Activated naive CD8-positive, alpha-beta T cell treated with anti-CD3 and anti-CD28 coated beads, Interleukin-2, amount 10 ng/mL, durations not matched to agents 7 days and 5 days (primary cell): ENCODE results near the gene STARD5. TPM values are rescaled to one million over a fixed set of nuclear protein-coding genes. Genes with fewer than 3 reads are reported as not detected.

Experiments
- ATAC-seq: fragments of 150-1000 bp; cut with Tn5 transposase; one replicate; pipeline ENCODE4 v1.10.0; 2021; ENCODE audit warnings: low read depth, moderate library complexity
- POLR2A ChIA-PET: fragments of 350-600 bp; sonication (Branson Sonifier 250); formaldehyde crosslinking; loops from one replicate; lab custom pipeline; 2021; ENCODE audit warnings: antibody characterized with exemption; lab: Charles Lee
- DNase-seq: peaks from one replicate; pipeline ENCODE4 v3.0.0; 2021
- H3K27ac Mint-ChIP-seq: one replicate; pipeline ENCODE4 v1.8.0; 2022; ENCODE audit warnings: mild to moderate bottlenecking, mixed read lengths
- H3K27me3 Mint-ChIP-seq: one replicate; pipeline ENCODE4 v1.8.0; 2022; ENCODE audit warnings: mild to moderate bottlenecking, moderate library complexity, mixed read lengths
- H3K36me3 Mint-ChIP-seq: one replicate; pipeline ENCODE4 v1.8.0; 2021; ENCODE audit warnings: mild to moderate bottlenecking, mixed read lengths
- H3K4me1 Mint-ChIP-seq: one replicate; pipeline ENCODE4 v1.8.0; 2021; ENCODE audit warnings: mixed read lengths
- H3K4me3 Mint-ChIP-seq: one replicate; pipeline ENCODE4 v1.8.0; 2022; ENCODE audit warnings: mild to moderate bottlenecking, moderate library complexity, mixed read lengths
- H3K9me3 Mint-ChIP-seq: one replicate; pipeline ENCODE4 v1.8.0; 2021; ENCODE audit warnings: mixed read lengths
- total RNA-seq, 2 experiments: library from RNA; stranded (reverse); gene quantifications; one replicate each; pipeline ENCODE4 v1.2.3, GENCODE V29; 2021

Gene STARD5
- 1 to 10 TPM; 5.4 to 7.2 TPM for total RNA-seq

GRCh38 chr15:81323944-81324881 lies at the start of gene STARD5:
Gene STARD5, minus strand, starts transcription at chr15:81324141. Its CDS starts 42 bp downstream, at chr15:81324099.
- POLR2A ChIA-PET: interaction anchor here (0.7 to 3.7 kb wide), 9 partner anchors 15 to 47 kb away, joined by 3 to 26 read pairs (median 6); no protein-coding TSS in a partner anchor
- H3K4me3 Mint-ChIP-seq: peak within 1 kb of the TSS; percentile 96
- no peaks in the 10 kb centered on the region for H3K27me3 Mint-ChIP-seq
- peaks cover 13% of the 10 kb centered on the region for H3K36me3 Mint-ChIP-seq
- H3K4me1 Mint-ChIP-seq: peaks cover 25% of the 10 kb centered on the region
- peak within 1 kb of the TSS; percentile 91 for H3K27ac Mint-ChIP-seq
- DNase-seq (peak; percentile 96), ATAC-seq (peak; percentile 100)
- no peaks in the 10 kb centered on the region for H3K9me3 Mint-ChIP-seq

- ATAC-seq (no peak), DNase-seq (no peak)
- Mint-ChIP-seq H3K27me3 (no peaks in the 10 kb centered on the region), H3K36me3 (no peaks in the 10 kb centered on the region), H3K27ac (no peak overlapping the region), H3K4me1 (no peaks in the 10 kb centered on the region), H3K9me3 (no peaks in the 10 kb centered on the region), H3K4me3 (no peak overlapping the region)
- POLR2A ChIA-PET: no interaction called here
These were observed 49.2 kb upstream of the STARD5 start for GRCh38 chr15:81373176-81373575.

GRCh38 chr15:81372575-81372974 lies 48.6 kb upstream of the STARD5 start:
- Mint-ChIP-seq H3K27me3 (no peaks in the 10 kb centered on the region), H3K36me3 (no peaks in the 10 kb centered on the region), H3K4me3 (no peak overlapping the region), H3K4me1 (no peaks in the 10 kb centered on the region), H3K27ac (no peak overlapping the region), H3K9me3 (no peaks in the 10 kb centered on the region)
- POLR2A ChIA-PET: no interaction called here
- DNase-seq: no peak
- ATAC-seq: no peak

- DNase-seq: no peak
- Mint-ChIP-seq H3K27ac (no peak overlapping the region), H3K9me3 (no peaks in the 10 kb centered on the region), H3K4me1 (no peaks in the 10 kb centered on the region), H3K36me3 (no peaks in the 10 kb centered on the region), H3K4me3 (no peak overlapping the region), H3K27me3 (no peaks in the 10 kb centered on the region)
- POLR2A ChIA-PET: no interaction called here
- no peak for ATAC-seq
These were observed 40.0 kb upstream of the STARD5 start for GRCh38 chr15:81363718-81364500.

GRCh38 chr15:81363276-81363675 lies 39.3 kb upstream of the STARD5 start:
- no peak overlapping the region for H3K4me3 Mint-ChIP-seq
- no peaks in the 10 kb centered on the region for H3K27me3 Mint-ChIP-seq
- POLR2A ChIA-PET: no interaction called here
- DNase-seq (no peak), ATAC-seq (no peak)
- H3K4me1 Mint-ChIP-seq: no peaks in the 10 kb centered on the region
- H3K36me3 Mint-ChIP-seq: no peaks in the 10 kb centered on the region
- H3K9me3 Mint-ChIP-seq: no peaks in the 10 kb centered on the region
- no peak overlapping the region for H3K27ac Mint-ChIP-seq

GRCh38 chr15:81362790-81363189 lies 38.8 kb upstream of the STARD5 start:
- no peak for ATAC-seq
- Mint-ChIP-seq H3K4me1 (no peaks in the 10 kb centered on the region), H3K4me3 (no peak overlapping the region), H3K27ac (no peak overlapping the region), H3K36me3 (no peaks in the 10 kb centered on the region), H3K9me3 (no peaks in the 10 kb centered on the region), H3K27me3 (no peaks in the 10 kb centered on the region)
- POLR2A ChIA-PET: no interaction called here
- no peak for DNase-seq

GRCh38 chr15:81361891-81362290 lies 38.0 kb upstream of the STARD5 start:
- POLR2A ChIA-PET: no interaction called here
- ATAC-seq: no peak
- Mint-ChIP-seq H3K36me3 (no peaks in the 10 kb centered on the region), H3K9me3 (no peaks in the 10 kb centered on the region), H3K4me1 (no peaks in the 10 kb centered on the region), H3K4me3 (no peak overlapping the region), H3K27ac (no peak overlapping the region), H3K27me3 (no peaks in the 10 kb centered on the region)
- DNase-seq: no peak

- no peaks in the 10 kb centered on the region for H3K36me3 Mint-ChIP-seq
- no peaks in the 10 kb centered on the region for H3K4me1 Mint-ChIP-seq
- H3K4me3 Mint-ChIP-seq: no peak overlapping the region
- no peaks in the 10 kb centered on the region for H3K9me3 Mint-ChIP-seq
- H3K27ac Mint-ChIP-seq: no peak overlapping the region
- ATAC-seq (no peak), DNase-seq (no peak)
- H3K27me3 Mint-ChIP-seq: no peaks in the 10 kb centered on the region
- POLR2A ChIA-PET: no interaction called here
These were observed 36.5 kb upstream of the STARD5 start for GRCh38 chr15:81360491-81360890.

- H3K4me3 Mint-ChIP-seq: no peak overlapping the region
- DNase-seq (no peak), ATAC-seq (no peak)
- no peak overlapping the region for H3K27ac Mint-ChIP-seq
- POLR2A ChIA-PET: no interaction called here
- no peaks in the 10 kb centered on the region for H3K9me3 Mint-ChIP-seq
- H3K36me3 Mint-ChIP-seq: no peaks in the 10 kb centered on the region
- no peaks in the 10 kb centered on the region for H3K4me1 Mint-ChIP-seq
- H3K27me3 Mint-ChIP-seq: no peaks in the 10 kb centered on the region
These were observed 34.3 kb upstream of the STARD5 start for GRCh38 chr15:81358248-81358647.

GRCh38 chr15:81357180-81357686 lies 33.3 kb upstream of the STARD5 start:
- no peak for ATAC-seq
- no peaks in the 10 kb centered on the region for H3K4me1 Mint-ChIP-seq
- no peaks in the 10 kb centered on the region for H3K9me3 Mint-ChIP-seq
- no peak overlapping the region for H3K27ac Mint-ChIP-seq
- no peaks in the 10 kb centered on the region for H3K27me3 Mint-ChIP-seq
- H3K36me3 Mint-ChIP-seq: no peaks in the 10 kb centered on the region
- no peak overlapping the region for H3K4me3 Mint-ChIP-seq
- no peak for DNase-seq
- POLR2A ChIA-PET: no interaction called here

GRCh38 chr15:81356252-81356651 lies 32.3 kb upstream of the STARD5 start:
- POLR2A ChIA-PET: no interaction called here
- Mint-ChIP-seq H3K27me3 (no peaks in the 10 kb centered on the region), H3K9me3 (no peaks in the 10 kb centered on the region), H3K36me3 (no peaks in the 10 kb centered on the region), H3K27ac (no peak overlapping the region), H3K4me1 (no peaks in the 10 kb centered on the region), H3K4me3 (no peak overlapping the region)
- DNase-seq (no peak), ATAC-seq (no peak)

- no peak overlapping the region for H3K4me3 Mint-ChIP-seq
- H3K27ac Mint-ChIP-seq: no peak overlapping the region
- DNase-seq (no peak), ATAC-seq (no peak)
- H3K4me1 Mint-ChIP-seq: peaks cover 1% of the 10 kb centered on the region
- no peaks in the 10 kb centered on the region for H3K9me3 Mint-ChIP-seq
- POLR2A ChIA-PET: no interaction called here
- no peaks in the 10 kb centered on the region for H3K27me3 Mint-ChIP-seq
- no peaks in the 10 kb centered on the region for H3K36me3 Mint-ChIP-seq
These were observed 27.7 kb upstream of the STARD5 start for GRCh38 chr15:81351651-81352050.

- Mint-ChIP-seq H3K36me3 (peaks cover 1% of the 10 kb centered on the region), H3K4me1 (peaks cover 1% of the 10 kb centered on the region), H3K27ac (no peak overlapping the region), H3K27me3 (no peaks in the 10 kb centered on the region), H3K9me3 (peaks cover 2% of the 10 kb centered on the region), H3K4me3 (no peak overlapping the region)
- POLR2A ChIA-PET: no interaction called here
- DNase-seq (no peak), ATAC-seq (no peak)
These were observed 25.3 kb upstream of the STARD5 start for GRCh38 chr15:81349271-81349670.
